ENCODE results near the gene CDC25B.
"Not testable (repeated sequence)": the region's sequence is repeated elsewhere in the genome, so short reads cannot be mapped to it uniquely, and the experiment has no call there.

CDC25B gene

GRCh38 chr20:3786665-3787323, 9.3 kb upstream of the CDC25B start, which contains the start of gene CENPB:
CENPB (minus strand) TSS chr20:3786740; CDS start chr20:3786483, 257 bp downstream.
- peak; percentile 89 for DNase-seq

GRCh38 chr20:3787324-3788014, 8.6 kb upstream of the CDC25B start:
- DNase-seq: no peak

- DNase-seq: no peak
Measured at GRCh38 chr20:3788685-3789155, 7.4 kb upstream of the CDC25B start.

DNA sequence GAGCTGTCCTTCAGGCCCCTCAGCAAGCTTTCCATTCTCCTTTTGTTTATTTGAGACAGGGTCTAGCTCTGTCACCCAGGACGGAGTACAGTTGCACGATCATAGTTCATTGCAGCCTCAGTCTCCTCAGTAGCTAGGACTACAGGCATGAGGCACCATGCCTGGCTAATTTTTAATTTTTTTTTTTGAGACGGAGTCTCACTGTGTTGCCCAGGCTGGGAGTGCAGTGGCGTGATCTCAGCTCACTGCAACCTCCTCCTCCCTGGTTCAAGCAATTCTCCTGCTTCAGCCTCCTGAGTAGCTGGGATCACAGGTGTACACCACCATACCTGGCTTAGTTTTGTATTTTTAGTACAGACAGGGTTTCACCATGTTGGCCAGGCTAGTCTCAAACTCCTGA, 6.9 kb upstream of the CDC25B start:
- not testable (repeated sequence) for DNase-seq

DNA sequence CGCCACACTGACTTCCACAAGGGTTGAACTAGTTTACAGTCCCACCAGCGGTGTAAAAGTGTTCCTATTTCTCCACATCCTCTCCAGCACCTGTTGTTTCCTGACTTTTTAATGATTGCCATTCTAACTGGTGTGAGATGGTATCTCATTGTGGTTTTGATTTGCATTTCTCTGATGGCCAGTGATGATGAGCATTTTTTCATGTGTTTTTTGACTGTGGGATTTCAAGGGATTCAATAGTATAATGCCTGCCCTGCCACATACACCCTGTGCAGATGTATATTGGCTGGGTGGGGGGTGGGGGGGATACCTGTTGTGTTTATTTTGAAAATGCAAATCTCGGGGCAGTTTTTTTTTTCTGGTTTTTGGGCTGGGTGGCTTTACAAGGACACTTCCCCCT, 1.9 kb upstream of the CDC25B start:
- DNase-seq: not testable (repeated sequence)

- DNase-seq: no peak
Measured at GRCh38 chr20:3794701-3795420, 1.2 kb upstream of the CDC25B start.

- DNase-seq: no peak
Measured at GRCh38 chr20:3796477-3797225, 541 bp downstream of the CDC25B start.

- no peak for DNase-seq
Measured at GRCh38 chr20:3797226-3797545, 1.1 kb downstream of the CDC25B start.

DNA sequence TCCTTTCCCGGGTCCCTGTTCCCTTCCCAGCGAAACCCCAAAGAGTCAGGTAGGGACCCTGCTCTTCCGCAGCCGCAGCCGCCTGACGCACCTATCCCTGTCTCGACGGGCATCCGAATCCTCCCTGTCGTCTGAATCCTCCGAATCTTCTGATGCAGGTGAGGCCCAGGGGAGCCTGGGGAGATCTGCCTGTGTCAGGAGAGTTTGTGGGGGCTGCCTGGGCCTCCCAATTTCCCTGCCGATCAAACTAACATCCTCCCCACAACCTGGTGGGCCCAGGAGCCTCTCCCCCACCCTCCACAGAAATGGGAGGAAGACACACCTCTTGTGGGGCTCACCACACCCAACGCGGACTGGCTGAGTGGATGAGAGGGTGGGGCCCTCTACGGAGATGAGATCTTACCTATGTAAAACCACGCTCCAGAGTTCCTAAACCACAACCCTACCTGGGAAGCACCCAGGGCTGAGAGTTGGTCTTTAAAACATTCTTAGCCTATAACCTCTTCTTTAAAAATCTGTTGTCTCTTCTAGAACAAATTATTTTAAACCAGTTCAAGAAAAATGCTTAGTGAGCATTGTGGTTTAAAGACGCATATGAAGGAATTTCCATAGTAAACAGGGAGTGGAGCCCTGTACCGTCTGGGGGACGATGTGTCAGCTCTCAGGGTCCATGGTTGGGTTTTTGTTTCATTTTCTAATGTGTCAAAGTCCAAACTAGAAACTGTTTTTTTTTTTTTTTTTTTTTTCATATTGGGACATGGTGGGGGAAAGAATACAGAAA, 1.7 kb downstream of the CDC25B start:
- DNase-seq: no peak

- no peak for DNase-seq
Measured at GRCh38 chr20:3798373-3798768, 2.3 kb downstream of the CDC25B start.

- DNase-seq: no peak
Measured at GRCh38 chr20:3798908-3799248, 2.8 kb downstream of the CDC25B start.

GRCh38 chr20:3800256-3800877, 4.3 kb downstream of the CDC25B start:
- no peak for DNase-seq

DNA sequence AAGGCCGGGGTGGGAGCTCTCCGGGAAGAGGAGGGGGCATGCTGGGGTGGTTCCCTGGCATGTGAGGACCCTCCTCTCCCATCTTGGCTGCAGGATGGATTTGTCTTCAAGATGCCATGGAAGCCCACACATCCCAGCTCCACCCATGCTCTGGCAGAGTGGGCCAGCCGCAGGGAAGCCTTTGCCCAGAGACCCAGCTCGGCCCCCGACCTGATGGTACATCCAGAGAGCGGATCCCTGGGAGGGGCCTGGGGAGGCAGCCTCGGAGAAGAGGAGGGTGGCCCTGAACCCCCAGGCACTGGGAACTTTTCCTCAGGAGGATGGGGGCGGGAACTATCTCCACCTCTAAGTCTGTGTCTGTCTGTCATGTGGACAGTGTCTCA, 4.8 kb downstream of the CDC25B start:
- DNase-seq: no peak

DNA sequence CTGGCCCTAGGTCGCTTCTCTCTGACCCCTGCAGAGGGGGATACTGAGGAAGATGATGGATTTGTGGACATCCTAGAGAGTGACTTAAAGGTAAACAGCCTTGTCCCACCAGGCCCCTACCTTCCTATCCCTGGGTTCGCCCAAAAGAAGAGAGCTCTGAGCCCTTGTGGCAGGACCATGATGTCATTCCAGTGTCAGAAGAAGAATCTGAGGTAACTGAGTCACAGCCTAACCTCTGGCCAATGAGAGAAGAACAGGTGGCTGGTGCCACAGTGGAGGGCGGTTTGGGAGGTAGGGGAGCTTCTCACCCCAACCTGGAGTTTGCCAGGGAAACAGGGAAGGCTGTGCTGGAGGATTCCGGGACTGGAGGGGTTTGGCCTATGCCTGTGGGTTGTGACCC, 5.2 kb downstream of the CDC25B start:
- no peak for DNase-seq

DNA sequence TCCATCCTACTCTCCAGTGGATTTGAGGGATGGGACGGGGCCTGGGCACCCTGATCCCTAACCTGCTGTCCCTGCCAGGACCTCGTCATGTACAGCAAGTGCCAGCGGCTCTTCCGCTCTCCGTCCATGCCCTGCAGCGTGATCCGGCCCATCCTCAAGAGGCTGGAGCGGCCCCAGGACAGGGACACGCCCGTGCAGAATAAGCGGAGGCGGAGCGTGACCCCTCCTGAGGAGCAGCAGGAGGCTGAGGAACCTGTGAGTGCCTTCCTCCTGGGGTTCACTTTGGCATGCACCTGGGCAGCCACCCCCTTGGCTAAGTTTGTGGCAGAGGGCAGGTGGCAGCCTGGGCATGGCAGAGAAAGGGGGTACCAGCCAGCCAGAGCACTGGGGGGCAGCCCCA, 5.7 kb downstream of the CDC25B start:
- no peak for DNase-seq

- DNase-seq: no peak
Measured at GRCh38 chr20:3802524-3803239, 6.6 kb downstream of the CDC25B start.

- DNase-seq: no peak
Measured at GRCh38 chr20:3803289-3803688, 7.2 kb downstream of the CDC25B start.

GRCh38 chr20:3803854-3804253, 7.7 kb downstream of the CDC25B start:
- DNase-seq: no peak

GRCh38 chr20:3804254-3804751, 8.2 kb downstream of the CDC25B start:
- DNase-seq: no peak

- no peak for DNase-seq
Measured at GRCh38 chr20:3804781-3805180, 8.7 kb downstream of the CDC25B start.

DNA sequence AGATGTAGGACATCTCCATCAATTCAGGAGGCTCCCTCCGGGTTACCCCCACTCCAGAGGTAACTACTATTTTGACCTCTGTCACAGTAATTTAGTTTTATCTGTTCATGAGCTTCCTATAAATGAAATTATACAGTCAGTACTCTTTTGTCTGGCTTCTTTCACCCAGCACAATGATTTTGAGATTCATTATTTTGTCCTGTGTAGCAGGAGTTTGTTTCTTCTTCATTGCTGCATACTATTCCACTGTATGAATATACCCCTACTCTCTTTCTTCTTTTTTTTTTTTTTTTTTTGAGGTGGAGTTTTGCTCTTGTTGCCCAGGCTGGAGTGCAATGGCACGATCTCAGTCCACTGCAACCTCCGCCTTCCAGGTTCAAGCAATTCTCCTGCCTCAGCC, 12.4 kb downstream of the CDC25B start:
- no peak for DNase-seq
